DOHH2 (cell line): ENCODE results near the gene PTPN3.

Source experiments
- H3F3A ChIP-seq: fragments of 200-600 bp; sonication (generic), shearing (Covaris generic); 2 replicates; pipeline ENCODE4 v1.6.0; 2016; ENCODE audit warnings: antibody characterized with exemption, mild to moderate bottlenecking; ENCODE audit not compliant: control insufficient read depth, insufficient read depth
- H3K27ac ChIP-seq: fragments of 200-600 bp; sonication (generic); 2 replicates; pipeline ENCODE4 v1.5.1; 2014; ENCODE audit warnings: low read depth, mild to moderate bottlenecking, low read length, moderate library complexity
- H3K27me3 ChIP-seq: fragments of 200-600 bp; sonication (generic); 2 replicates; pipeline ENCODE4 v1.6.1; 2014; ENCODE audit warnings: mild to moderate bottlenecking, low read length, mixed read lengths; ENCODE audit not compliant: control insufficient read depth
- H3K36me3 ChIP-seq: fragments of 200-600 bp; sonication (generic); 2 replicates; pipeline ENCODE4 v1.6.1; 2014; ENCODE audit warnings: mild to moderate bottlenecking, low read length, moderate library complexity, mixed read lengths; ENCODE audit not compliant: control insufficient read depth
- H3K4me1 ChIP-seq: fragments of 200-600 bp; sonication (generic); 2 replicates; pipeline ENCODE4 v1.6.1; 2014; ENCODE audit warnings: mild to moderate bottlenecking, low read length, mixed read lengths; ENCODE audit not compliant: control insufficient read depth
- H3K4me2 ChIP-seq: fragments of 200-600 bp; sonication (generic); 2 replicates; pipeline ENCODE4 v1.6.0; 2014; ENCODE audit warnings: mild to moderate bottlenecking, low read length, moderate library complexity
- H3K4me3 ChIP-seq: fragments of 200-600 bp; sonication (generic); 2 replicates; pipeline ENCODE4 v1.5.1; 2014; ENCODE audit warnings: mild to moderate bottlenecking, low read length, mixed read lengths
- H3K79me2 ChIP-seq: fragments of 200-600 bp; sonication (generic); 2 replicates; pipeline ENCODE4 v1.6.1; 2014; ENCODE audit warnings: mild to moderate bottlenecking, low read length, mixed read lengths; ENCODE audit not compliant: control insufficient read depth
- H3K9me2 ChIP-seq: fragments of 200-600 bp; sonication (generic); replicated peaks from 2 replicates; pipeline ENCODE4 v1.6.1; 2014; ENCODE audit warnings: mild to moderate bottlenecking, low read length, mixed read lengths; ENCODE audit not compliant: control insufficient read depth
- H3K9me3 ChIP-seq: fragments of 200-600 bp; sonication (generic); 2 replicates; pipeline ENCODE4 v1.6.1; 2014; ENCODE audit warnings: antibody characterized with exemption, low read length, mixed read lengths; ENCODE audit not compliant: control insufficient read depth, insufficient read depth
- H4K20me1 ChIP-seq: fragments of 200-600 bp; sonication (generic); 2 replicates; pipeline ENCODE4 v1.6.0; 2014; ENCODE audit warnings: low read depth, mild to moderate bottlenecking, antibody characterized with exemption, low read length, moderate library complexity; ENCODE audit not compliant: control insufficient read depth, insufficient read depth
- EZH2phosphoT487 ChIP-seq: fragments of 200-600 bp; sonication (generic); IDR thresholded peaks from 2 replicates; pipeline ENCODE4 v1.6.1; 2017; ENCODE audit warnings: borderline replicate concordance, mild to moderate bottlenecking, antibody characterized with exemption, low read length, moderate library complexity, mixed read lengths
- TF ChIP-seq, protein P1 (sequence below): fragments of 200-600 bp; sonication (generic); IDR thresholded peaks from one replicate; pipeline ENCODE4 v1.5.1; 2014; ENCODE audit warnings: antibody characterized with exemption, mild to moderate bottlenecking, low read depth, low read length; ENCODE audit not compliant: poor library complexity, severe bottlenecking

The PTPN3 gene

DNA sequence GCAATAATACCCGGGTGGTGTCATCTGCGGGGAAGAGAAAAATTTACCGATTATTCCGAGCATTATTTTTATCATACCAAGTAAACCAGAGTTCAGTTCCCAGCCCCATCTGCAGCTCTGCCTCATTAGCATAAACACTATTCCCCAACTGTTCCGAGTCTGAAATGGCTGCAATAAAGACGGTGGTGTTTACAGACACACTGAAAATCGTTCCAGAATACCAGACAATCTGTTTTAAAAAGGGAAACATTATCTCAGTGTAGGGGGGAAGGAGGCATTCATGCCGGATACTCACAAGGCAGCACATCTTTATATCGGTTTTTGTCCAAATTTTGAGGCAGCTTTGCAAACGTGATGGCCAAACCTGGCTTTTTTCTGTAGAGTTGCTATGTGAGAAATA lies 106.9 kb downstream of the PTPN3 start:
- Histone ChIP-seq H3K9me2 (no peaks in the 10 kb centered on the region), H3K4me3 (no peak overlapping the region), H3K4me2 (no peak overlapping the region), H3K4me1 (no peaks in the 10 kb centered on the region), H3K27ac (no peak overlapping the region), H3K9me3 (no peaks in the 10 kb centered on the region), H3K79me2 (no peaks in the 10 kb centered on the region), H3K36me3 (no peaks in the 10 kb centered on the region), H4K20me1 (no peaks in the 10 kb centered on the region), H3F3A (no peaks in the 10 kb centered on the region), H3K27me3 (no peaks in the 10 kb centered on the region)
- TF ChIP-seq EZH2phosphoT487 = no peak
- TF ChIP-seq, protein P1, sequence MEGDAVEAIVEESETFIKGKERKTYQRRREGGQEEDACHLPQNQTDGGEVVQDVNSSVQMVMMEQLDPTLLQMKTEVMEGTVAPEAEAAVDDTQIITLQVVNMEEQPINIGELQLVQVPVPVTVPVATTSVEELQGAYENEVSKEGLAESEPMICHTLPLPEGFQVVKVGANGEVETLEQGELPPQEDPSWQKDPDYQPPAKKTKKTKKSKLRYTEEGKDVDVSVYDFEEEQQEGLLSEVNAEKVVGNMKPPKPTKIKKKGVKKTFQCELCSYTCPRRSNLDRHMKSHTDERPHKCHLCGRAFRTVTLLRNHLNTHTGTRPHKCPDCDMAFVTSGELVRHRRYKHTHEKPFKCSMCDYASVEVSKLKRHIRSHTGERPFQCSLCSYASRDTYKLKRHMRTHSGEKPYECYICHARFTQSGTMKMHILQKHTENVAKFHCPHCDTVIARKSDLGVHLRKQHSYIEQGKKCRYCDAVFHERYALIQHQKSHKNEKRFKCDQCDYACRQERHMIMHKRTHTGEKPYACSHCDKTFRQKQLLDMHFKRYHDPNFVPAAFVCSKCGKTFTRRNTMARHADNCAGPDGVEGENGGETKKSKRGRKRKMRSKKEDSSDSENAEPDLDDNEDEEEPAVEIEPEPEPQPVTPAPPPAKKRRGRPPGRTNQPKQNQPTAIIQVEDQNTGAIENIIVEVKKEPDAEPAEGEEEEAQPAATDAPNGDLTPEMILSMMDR = no peak

DNA sequence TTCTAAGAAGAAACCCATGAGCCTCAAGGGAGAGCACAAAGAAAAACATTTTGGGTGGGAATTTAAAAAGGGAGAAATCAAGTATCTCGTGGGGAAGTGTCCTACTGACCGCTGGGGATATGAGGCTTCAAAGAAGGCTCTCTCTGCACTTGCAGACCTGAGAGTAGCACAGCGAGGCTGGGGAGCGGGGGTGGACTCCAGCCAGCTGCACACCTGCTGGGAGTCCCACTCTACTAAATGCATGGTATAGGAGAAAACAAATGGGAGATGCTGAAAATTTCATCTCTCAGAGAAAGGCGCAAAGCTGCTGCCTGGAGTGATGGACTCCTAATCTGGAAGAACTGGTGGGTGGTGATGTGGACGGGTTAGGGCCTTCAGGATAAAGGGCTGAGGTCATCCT lies 110.3 kb downstream of the PTPN3 start:
- no peaks in the 10 kb centered on the region for H3F3A ChIP-seq
- no peak overlapping the region for H3K4me3 ChIP-seq
- H3K27ac ChIP-seq = no peak overlapping the region
- H4K20me1 ChIP-seq = no peaks in the 10 kb centered on the region
- H3K9me3 ChIP-seq = no peaks in the 10 kb centered on the region
- no peak for TF ChIP-seq EZH2phosphoT487
- TF ChIP-seq, protein P1 = no peak
- no peaks in the 10 kb centered on the region for H3K9me2 ChIP-seq
- no peak overlapping the region for H3K4me2 ChIP-seq
- H3K36me3 ChIP-seq = no peaks in the 10 kb centered on the region
- no peaks in the 10 kb centered on the region for H3K27me3 ChIP-seq
- no peaks in the 10 kb centered on the region for H3K4me1 ChIP-seq
- H3K79me2 ChIP-seq = no peaks in the 10 kb centered on the region

DNA sequence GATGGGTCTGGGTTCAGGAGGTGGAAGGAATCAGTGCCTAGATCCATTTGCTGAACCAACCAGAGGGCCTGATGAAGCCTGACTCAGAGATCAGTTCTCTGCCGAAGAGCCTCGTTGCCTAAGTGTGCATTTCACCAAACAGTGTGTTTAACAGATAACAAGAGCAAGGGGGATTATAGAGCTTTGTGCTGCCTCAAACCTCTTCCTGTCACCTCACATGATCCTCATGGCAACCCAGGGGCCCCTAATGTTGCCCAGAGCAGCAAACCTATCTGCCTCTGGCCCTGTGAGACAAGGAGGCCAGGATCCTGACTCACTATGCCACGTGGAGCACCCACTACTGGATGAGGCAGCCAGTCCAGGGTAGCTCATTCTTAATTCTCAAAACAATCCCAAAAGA lies 110.9 kb downstream of the PTPN3 start:
- no peaks in the 10 kb centered on the region for H3K9me2 ChIP-seq
- no peaks in the 10 kb centered on the region for H4K20me1 ChIP-seq
- H3K9me3 ChIP-seq = no peaks in the 10 kb centered on the region
- no peak overlapping the region for H3K4me2 ChIP-seq
- no peak overlapping the region for H3K27ac ChIP-seq
- H3K27me3 ChIP-seq = no peaks in the 10 kb centered on the region
- no peaks in the 10 kb centered on the region for H3F3A ChIP-seq
- H3K79me2 ChIP-seq = no peaks in the 10 kb centered on the region
- H3K4me1 ChIP-seq = no peaks in the 10 kb centered on the region
- no peaks in the 10 kb centered on the region for H3K36me3 ChIP-seq
- H3K4me3 ChIP-seq = no peak overlapping the region
- TF ChIP-seq, protein P1 = no peak
- no peak for TF ChIP-seq EZH2phosphoT487

DNA sequence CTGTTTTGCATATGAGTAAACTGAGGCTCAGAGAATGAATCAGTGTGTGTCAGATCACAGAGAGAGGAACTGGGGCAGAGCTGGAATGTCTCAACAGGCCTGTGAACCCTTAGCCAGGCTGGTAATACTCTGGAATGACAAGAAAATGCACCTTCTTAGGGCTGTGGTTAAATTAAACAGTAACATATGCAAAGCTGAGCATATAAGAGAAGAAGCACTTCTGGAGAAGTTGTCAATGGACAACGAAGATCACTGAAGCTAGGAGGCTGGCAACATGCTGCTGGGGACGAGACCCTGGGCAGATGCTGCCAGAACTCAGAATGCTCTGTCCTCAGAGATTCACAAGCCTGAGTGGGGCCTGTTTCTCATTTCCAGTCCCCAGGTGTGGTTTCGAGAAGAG lies 112.6 kb downstream of the PTPN3 start:
- no peaks in the 10 kb centered on the region for H3K36me3 ChIP-seq
- H3K79me2 ChIP-seq = no peaks in the 10 kb centered on the region
- no peaks in the 10 kb centered on the region for H4K20me1 ChIP-seq
- no peak overlapping the region for H3K4me3 ChIP-seq
- peaks cover 6% of the 10 kb centered on the region; the same call in 1 of the 2 replicates for H3K27me3 ChIP-seq
- H3K9me3 ChIP-seq = no peaks in the 10 kb centered on the region
- H3K27ac ChIP-seq = no peak overlapping the region
- TF ChIP-seq, protein P1 = no peak
- TF ChIP-seq EZH2phosphoT487 = no peak
- no peaks in the 10 kb centered on the region for H3F3A ChIP-seq
- no peaks in the 10 kb centered on the region for H3K4me1 ChIP-seq
- H3K4me2 ChIP-seq = no peak overlapping the region
- no peaks in the 10 kb centered on the region for H3K9me2 ChIP-seq
